Breast epithelium (tissue), 3 donors: ENCODE results near the gene TBC1D8.

Experiments used
- POLR2A ChIP-seq: fragments of 450-650 bp; IDR thresholded peaks from one replicate; pipeline ENCODE4 v1.6.1; 2016; ENCODE audit warnings: antibody characterized with exemption, mild to moderate bottlenecking, moderate library complexity
- POLR2AphosphoS5 ChIP-seq, 3 donors: sonication (generic); formaldehyde crosslinking; IDR thresholded peaks; one replicate each; pipeline ENCODE4 v1.6.1; 2017; ENCODE audit warnings: antibody characterized with exemption in 3 of 3
- TF ChIP-seq, protein P1 (sequence below), 3 donors: fragments of 450-650 bp; IDR thresholded peaks; one replicate each; pipeline ENCODE4 v1.5.1; 2016 to 2017; ENCODE audit warnings: antibody characterized with exemption in 3 of 3, mild to moderate bottlenecking in 3 of 3, moderate library complexity in 3 of 3

DNA sequence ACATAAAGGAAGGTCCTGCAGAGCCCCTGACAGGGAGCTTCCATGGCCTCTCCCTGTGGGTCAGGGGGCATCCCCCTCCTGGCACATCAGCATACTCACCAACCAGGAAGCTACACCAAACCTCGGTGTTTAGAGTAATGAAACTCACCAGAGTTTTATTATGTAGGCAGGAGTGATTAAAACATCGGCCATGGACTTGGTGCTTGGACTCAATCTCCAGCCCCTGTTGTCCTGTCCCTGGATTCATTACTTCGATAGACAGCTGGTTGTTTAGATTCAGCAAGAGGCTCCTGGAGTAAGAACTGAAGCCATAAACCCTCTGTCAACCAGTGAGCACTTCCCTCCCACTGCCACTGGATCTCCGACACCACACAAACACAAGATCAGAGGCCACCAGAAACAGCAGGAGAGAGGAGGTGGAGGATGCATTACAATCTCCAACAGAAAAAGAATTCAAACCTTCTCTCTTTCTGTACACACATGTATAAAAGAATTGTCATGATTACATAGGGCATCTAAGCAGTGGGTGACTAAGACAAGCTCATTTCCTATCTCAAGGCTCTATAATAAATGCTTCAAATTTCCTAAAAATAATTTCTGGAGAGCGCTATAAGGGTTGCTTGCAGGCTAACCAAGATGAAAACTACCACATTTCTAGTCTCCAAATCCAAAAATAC lies 27.2 kb downstream of the TBC1D8 start:
- TF ChIP-seq, protein P1, sequence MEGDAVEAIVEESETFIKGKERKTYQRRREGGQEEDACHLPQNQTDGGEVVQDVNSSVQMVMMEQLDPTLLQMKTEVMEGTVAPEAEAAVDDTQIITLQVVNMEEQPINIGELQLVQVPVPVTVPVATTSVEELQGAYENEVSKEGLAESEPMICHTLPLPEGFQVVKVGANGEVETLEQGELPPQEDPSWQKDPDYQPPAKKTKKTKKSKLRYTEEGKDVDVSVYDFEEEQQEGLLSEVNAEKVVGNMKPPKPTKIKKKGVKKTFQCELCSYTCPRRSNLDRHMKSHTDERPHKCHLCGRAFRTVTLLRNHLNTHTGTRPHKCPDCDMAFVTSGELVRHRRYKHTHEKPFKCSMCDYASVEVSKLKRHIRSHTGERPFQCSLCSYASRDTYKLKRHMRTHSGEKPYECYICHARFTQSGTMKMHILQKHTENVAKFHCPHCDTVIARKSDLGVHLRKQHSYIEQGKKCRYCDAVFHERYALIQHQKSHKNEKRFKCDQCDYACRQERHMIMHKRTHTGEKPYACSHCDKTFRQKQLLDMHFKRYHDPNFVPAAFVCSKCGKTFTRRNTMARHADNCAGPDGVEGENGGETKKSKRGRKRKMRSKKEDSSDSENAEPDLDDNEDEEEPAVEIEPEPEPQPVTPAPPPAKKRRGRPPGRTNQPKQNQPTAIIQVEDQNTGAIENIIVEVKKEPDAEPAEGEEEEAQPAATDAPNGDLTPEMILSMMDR (IDR thresholded peaks at IDR 0.05), result no peak
- no peak for TF ChIP-seq POLR2A
- no peak for TF ChIP-seq POLR2AphosphoS5 (IDR thresholded peaks at IDR 0.05)
